Cerebellar cortex (tissue), 1 donor: ENCODE measurements around the gene RAB33B.
A peak's percentile ranks its signal among the peaks of the same experiment; 100 is the strongest.

Source experiments
- DNase-seq: peaks from one replicate; pipeline ENCODE4 v3.0.0-alpha.2; 2015; ENCODE audit warnings: low spot score

The RAB33B gene

DNA sequence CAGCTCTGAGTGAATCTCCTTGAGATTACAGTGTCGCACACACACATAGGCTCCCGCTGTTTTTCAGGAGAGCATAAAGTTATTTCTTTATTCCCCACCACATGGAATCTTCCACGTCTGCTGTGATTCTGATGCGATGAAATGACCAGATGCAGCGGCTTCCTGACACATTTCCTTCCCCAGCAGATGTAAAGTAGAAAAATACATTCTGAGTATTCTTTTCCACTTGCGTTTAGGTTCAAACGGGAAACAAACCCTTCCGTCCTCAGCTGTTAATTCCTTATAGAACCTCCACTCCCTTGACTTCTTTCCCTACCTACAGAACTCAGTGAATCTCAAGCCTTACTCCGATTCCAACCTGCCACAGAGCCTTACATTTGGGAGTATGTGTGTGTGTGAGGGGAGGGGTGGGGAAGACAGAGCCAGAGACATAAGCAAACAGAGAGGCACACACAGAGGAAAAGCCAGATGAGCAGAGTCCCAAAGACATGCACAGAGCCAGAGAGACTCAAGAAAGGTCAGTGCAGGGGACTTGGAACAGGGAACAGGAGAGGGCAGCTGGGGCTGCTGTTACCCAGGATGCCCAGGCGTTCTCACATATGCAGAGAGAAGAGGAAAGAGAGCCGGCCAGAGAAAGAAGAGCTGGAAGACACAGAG lies 54.8 kb downstream of the RAB33B start:
- no peak for DNase-seq

GRCh38 chr4:139509727-139510410 lies 55.9 kb downstream of the RAB33B start:
- peak; percentile 69 for DNase-seq

GRCh38 chr4:139511320-139511719 lies 57.4 kb downstream of the RAB33B start:
- no peak for DNase-seq

GRCh38 chr4:139514382-139515059 lies 60.6 kb downstream of the RAB33B start:
- no peak for DNase-seq

GRCh38 chr4:139515531-139515958 lies 61.6 kb downstream of the RAB33B start:
- DNase-seq: peak; percentile 50

DNA sequence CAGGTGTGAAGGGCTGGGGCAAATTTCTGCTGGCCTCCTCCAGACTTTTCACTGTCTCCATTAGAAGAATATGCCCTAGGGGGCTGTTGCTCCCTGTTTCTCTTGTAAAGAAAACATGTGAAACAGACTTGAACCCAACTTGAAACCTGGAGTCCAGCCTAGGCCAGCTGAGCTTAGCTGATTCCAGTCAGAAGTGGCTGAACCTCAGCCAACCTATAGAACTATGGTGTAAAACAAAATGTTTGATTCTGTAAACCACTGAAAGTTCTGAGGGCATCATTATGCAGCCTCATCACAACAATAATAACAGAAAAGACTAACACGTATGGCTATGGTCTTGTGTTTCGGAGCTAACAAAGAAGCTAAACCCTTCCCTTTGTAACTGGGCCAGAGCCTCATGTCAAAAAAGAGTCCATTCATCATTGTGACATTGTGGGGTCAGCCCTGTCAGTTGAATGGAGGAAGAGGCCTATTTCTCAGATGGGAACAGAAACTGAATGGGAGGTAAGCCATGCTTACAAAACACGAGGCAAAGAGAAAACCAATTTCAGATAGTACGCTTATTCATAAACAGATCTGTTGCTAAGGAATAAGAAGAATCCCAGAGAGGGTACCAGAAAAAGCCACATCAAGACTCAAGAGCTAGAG lies 68.0 kb downstream of the RAB33B start:
- DNase-seq: no peak

DNA sequence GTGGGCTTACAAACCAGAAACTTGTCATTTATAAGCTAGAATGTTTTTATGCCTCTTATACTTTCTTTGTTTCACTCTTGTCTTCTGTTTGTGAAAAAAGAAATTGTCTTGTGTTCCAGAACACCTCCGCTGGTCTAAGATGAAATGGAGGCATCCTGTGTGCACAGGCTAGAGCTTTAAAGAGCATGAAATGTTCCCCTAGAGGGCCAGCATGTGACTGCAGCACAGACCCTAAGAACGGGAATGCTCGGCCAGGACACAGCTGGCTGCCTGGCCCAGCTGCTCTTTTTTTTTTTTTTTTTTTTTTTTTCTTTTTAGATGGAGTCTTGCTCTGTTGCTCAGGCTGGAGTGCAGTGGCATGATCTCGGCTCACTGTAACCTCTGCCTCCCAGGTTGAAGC lies 68.5 kb downstream of the RAB33B start:
- DNase-seq: no peak

GRCh38 chr4:139523076-139523475 lies 69.2 kb downstream of the RAB33B start:
- DNase-seq: peak; percentile 42

GRCh38 chr4:139524062-139524631 lies 70.2 kb downstream of the RAB33B start:
- DNase-seq: peak; percentile 36

DNA sequence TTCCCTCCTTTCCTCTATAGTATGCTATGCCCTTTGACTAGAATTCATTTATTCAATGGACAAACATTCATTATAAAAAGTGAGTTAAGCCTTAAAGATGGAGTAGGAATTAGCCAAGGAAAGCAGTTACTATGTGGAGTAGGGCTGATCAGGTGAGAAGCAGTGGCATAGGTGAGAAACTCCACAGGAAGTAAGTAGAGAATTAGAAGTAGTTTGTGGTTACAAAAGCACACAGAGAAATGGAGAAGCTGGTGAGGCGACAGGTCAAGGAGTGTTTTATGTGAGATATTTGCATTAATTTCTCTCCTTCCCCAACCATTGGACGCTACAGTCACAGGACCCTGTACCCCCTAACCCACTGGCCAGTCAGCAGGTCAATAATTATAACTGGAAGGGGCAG lies 71.5 kb downstream of the RAB33B start:
- DNase-seq: no peak
